Fibroblast of villous mesenchyme (primary cell): ENCODE measurements around the gene SLC39A11. TPM values are rescaled to one million over a fixed set of nuclear protein-coding genes. Genes with fewer than 3 reads are reported as not detected.
A peak's percentile ranks its signal among the peaks of the same experiment; 100 is the strongest.

Experiments
- DNase-seq: peaks from one replicate; pipeline ENCODE4 v3.0.0-alpha.2; 2010; ENCODE audit warnings: low read depth
- H3K4me3 ChIP-seq: 2 replicates; pipeline ENCODE4 v1.5.1; 2011; ENCODE audit warnings: low read depth, mild to moderate bottlenecking, low read length
- CTCF ChIP-seq: IDR thresholded peaks from 2 replicates; pipeline ENCODE4 v1.5.1; 2012; ENCODE audit warnings: low read depth, mild to moderate bottlenecking, low read length; ENCODE audit not compliant: insufficient read depth
- total RNA-seq: library from RNA; depleted of rRNA; stranded (reverse); fragments of >200 nt; gene quantifications from 2 replicates; pipeline ENCODE4 v1.2.3, GENCODE V29; 2012

The SLC39A11 gene
- total RNA-seq, 1 donor, result 16.0 TPM

- DNase-seq, result no peak
- no peak overlapping the region for H3K4me3 ChIP-seq
- no peak for TF ChIP-seq CTCF
Observed at GRCh38 chr17:72869630-72870029, 222.9 kb downstream of the SLC39A11 start.

GRCh38 chr17:72865954-72866353 lies 226.5 kb downstream of the SLC39A11 start:
- TF ChIP-seq CTCF, result no peak
- no peak for DNase-seq

DNA sequence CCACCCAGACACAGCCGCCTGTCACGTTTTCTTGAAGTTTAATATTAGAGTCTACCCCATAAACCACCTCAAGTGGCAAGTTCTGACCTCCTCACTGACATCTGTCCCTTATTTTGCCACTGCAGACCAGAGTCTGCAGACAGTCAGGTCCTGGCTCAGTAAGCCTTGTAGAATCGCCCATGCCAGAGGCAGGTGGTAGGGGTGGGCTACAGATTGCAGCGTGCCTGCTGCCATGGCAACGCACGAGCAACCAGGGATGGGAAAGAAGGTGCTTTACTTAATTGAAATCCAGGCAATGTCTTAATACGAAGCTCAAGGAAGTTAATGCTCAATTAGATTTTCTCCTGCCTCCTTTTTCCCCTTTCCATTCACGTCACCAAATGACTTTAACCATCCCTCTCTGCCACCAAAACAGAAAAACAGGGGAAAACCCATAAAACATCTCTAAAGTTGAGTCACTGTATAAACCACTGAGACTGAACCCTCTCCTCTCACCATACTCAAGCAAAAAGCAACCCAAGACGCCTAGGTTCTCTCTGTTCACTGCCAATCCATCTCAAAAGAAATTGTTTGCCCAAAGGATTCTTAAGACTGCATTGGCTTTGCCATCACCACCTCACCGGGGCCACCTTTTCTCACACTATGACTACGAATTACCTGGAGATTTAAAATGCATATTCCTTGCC lies 228.8 kb downstream of the SLC39A11 start:
- TF ChIP-seq CTCF, result no peak
- no peak overlapping the region for H3K4me3 ChIP-seq
- DNase-seq, result no peak

More at GRCh38 chr17:72865954-72866353, 226.5 kb downstream of the SLC39A11 start:
- no peak overlapping the region for H3K4me3 ChIP-seq

DNA sequence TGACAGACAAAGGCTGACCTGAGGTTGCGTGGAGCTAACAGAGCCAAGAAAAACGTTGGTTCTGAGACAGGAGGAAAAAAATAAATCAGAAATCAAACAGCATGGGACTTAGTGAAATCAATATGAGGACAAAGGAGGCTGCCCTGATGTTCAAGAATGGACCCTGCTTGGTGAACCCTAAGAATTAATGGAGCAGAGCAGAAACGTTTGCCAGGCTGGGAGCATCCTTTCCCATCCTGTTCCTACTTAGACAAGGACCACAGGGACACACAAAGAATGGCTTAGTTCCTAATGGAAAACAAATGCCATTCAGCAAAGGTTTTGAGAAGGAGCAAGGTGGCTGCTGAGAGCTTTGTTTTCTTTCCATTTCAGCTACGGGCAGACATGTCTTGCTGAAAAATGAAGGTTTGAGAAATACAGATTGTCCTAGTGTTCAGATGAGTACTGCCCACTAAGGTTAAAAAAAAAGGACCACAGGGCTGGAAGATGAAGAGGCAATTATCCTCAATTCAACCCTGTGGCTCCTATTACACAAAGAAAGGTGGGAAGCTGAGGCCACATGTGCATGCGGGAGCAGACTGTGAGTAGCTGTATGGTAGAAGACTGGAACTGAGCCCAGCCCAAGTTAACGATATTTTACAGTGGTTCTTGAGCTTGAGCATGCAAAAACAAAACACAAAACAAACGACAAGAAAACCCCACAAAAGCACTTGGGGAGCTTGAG lies 230.1 kb downstream of the SLC39A11 start:
- TF ChIP-seq CTCF, result no peak
- no peak overlapping the region for H3K4me3 ChIP-seq
- DNase-seq, result peak; percentile 12

DNA sequence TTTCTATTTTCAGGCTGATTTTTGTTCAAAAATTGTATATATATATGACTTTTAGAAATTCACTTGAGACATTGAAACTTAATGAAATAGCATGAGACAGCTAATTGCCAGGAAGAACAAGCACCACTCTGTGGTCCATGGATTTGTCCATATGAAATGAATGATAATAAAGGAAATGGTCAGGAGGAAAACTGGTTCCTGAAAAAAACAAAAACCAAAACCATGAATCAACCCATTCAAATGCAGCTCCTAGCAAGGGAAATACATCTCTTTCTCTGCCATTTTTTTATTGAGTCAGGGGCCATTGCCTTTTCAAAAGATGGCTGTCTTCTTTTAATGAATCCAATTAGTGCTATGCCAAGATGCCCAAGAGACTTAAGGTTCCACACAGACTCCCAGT lies 230.7 kb downstream of the SLC39A11 start:
- no peak overlapping the region for H3K4me3 ChIP-seq
- no peak for DNase-seq
- TF ChIP-seq CTCF, result no peak

GRCh38 chr17:72860778-72861177 lies 231.7 kb downstream of the SLC39A11 start:
- DNase-seq, result no peak
- no peak for TF ChIP-seq CTCF
- H3K4me3 ChIP-seq, result no peak overlapping the region
